ENCODE measurements around the gene PTPRCAP.

PTPRCAP gene

GRCh38 chr11:67445515-67445914, 8.0 kb upstream of the PTPRCAP start:
- no peak for TF ChIP-seq CTCF (conservative IDR thresholded peaks at IDR 0.05; ENCODE audit: low read depth, low read length)
- no peak for DNase-seq (ENCODE audit: low read depth)
- H3K4me3 ChIP-seq (ENCODE audit: low read length), result no peak overlapping the region

- no peak for DNase-seq (ENCODE audit: low read depth)
- no peak for TF ChIP-seq CTCF (conservative IDR thresholded peaks at IDR 0.05; ENCODE audit: low read depth, low read length)
- H3K4me3 ChIP-seq (ENCODE audit: low read length), result peak overlapping the region; percentile 78
Observed at GRCh38 chr11:67442504-67443404, 5.3 kb upstream of the PTPRCAP start.

DNA sequence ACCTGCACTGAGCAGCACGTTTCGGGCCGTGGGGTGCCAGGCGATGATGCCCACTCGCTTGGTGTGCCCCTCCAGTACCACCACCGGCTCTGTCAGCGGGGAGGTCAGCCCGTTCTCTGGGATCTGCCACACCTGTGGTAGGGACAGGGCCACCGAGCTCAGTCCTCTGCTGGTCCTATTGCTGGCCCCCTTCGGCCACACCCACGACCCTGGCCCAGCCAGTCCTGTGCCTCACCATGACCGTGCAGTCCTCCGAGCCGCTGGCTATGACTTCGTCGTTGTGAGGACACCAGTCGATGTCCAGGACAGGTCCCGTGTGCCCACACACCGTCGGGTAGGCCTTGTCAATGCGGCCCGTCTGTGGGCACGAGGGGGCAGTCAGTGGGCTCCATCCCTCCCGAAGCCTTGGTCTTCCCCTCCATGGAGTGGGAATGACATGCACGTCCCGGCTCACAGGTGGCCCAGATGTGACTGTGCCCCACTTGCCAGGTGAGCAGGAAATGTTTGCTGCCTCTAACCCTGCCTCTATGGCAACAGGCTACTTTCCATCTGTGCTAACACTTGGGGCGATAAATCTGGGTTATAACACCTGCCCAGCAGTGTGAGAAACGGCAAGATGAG, 4.4 kb upstream of the PTPRCAP start:
- DNase-seq (ENCODE audit: low read depth), result no peak
- TF ChIP-seq CTCF (conservative IDR thresholded peaks at IDR 0.05; ENCODE audit: low read depth, low read length), result no peak
- H3K4me3 ChIP-seq (ENCODE audit: low read length), result no peak overlapping the region

DNA sequence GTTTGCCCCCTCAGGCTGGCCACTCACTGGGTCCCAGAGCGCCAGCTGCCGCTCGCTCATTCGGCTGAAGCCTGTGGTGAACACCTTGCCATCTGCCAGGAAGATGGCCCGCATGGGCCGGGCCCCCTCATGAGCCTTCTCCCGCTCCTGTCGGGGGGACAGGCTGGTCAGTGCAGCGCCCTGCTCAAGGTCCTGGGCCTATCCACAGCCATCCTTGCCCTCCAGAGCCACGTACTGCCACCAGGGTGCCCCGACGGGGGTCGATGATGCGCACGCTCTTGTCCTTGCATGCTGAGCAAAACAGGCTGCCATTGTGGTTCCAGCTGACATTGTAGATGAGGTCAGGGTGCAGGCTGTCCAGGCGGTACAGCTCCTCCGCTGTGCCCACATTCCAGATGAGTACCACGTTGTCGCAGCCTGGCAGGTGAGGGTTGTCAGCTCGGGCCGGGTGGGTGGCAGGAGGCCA, 3.6 kb upstream of the PTPRCAP start:
- DNase-seq (ENCODE audit: low read depth), result no peak
- no peak for TF ChIP-seq CTCF (conservative IDR thresholded peaks at IDR 0.05; ENCODE audit: low read depth, low read length)
- H3K4me3 ChIP-seq (ENCODE audit: low read length), result no peak overlapping the region

- no peak for DNase-seq (ENCODE audit: low read depth)
- TF ChIP-seq CTCF (conservative IDR thresholded peaks at IDR 0.05; ENCODE audit: low read depth, low read length), result no peak
- no peak overlapping the region for H3K4me3 ChIP-seq (ENCODE audit: low read length)
Observed at GRCh38 chr11:67440229-67441097, 3.0 kb upstream of the PTPRCAP start.

DNA sequence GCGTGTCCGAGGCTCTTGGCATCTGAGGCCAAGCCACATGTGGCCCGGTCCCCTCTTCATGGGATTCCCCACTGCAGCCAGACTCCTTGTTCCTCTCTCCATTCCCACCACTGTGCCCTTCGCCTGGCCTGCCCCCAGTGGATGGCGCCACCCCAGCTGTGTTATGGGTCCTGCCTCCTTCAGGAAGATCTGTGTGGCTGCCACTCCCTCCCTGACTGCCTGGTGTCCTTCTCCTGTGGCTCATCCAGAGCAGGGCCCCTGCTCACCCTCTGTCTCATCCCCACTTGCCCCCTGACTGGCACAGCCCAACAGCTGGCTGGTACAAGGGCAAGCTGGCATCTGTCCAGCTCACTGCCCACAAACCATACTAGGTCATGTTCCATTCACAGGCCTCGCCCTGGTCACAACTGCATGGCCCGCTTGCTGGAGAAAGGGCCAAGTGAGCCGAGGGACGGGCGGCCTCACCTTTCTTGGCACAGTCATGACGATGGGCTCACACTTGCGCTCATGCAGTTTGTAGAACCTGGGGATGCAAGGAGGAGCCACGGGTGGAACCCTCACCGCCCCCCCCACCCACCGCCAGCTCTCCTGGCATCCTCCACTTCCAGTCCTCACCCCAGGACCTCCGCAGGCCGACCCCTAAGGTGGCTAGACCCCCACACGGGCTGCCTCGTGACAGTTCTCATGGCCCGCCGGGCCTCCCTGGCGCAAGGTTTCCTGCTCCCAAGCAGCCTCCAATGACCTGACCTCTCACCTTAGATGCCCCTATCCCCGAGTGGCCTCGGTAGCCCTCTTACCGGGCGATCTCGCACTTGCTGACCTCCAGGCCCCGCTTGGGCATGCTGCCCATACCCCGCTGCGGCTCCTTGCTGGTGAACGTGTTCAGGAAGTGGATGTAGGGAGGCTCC, 2.1 kb upstream of the PTPRCAP start:
- H3K4me3 ChIP-seq (ENCODE audit: low read length), result no peak overlapping the region
- TF ChIP-seq CTCF (conservative IDR thresholded peaks at IDR 0.05; ENCODE audit: low read depth, low read length), result peak; percentile 31
- DNase-seq (ENCODE audit: low read depth), result no peak
